Muscle of back (tissue), 13 donors: Measurements from ENCODE around the gene TIGD3. TPM values are rescaled to one million over a fixed set of nuclear protein-coding genes. Genes with fewer than 3 reads are reported as not detected.
A peak's percentile ranks its signal among the peaks of the same experiment; 100 is the strongest.

Source experiments
- DNase-seq, 3 donors: peaks; one replicate each; pipeline versions ENCODE4 v3.0.0 to v3.0.0-alpha.2; 2013
- long read RNA-seq, 9 donors: transcript quantifications; one replicate each; lab custom pipeline, GENCODE V29; 2026
- polyA plus RNA-seq, 10 donors: library from polyadenylated mRNA; unstranded; fragments of 120-200 nt; gene quantifications; one replicate each; pipeline ENCODE4 v1.2.1, GENCODE V29; 2013; ENCODE audit not compliant: insufficient read length in 10 of 10

The TIGD3 gene
- polyA plus RNA-seq = under 1 TPM in 8 of 10 donors, not detected in 2; 0.10 to 0.22 (median 0.19) TPM
- long read RNA-seq, donor 1 = 0 reads
- long read RNA-seq, donor 2 = 0 reads
- long read RNA-seq, donor 3 = 0 reads
- long read RNA-seq, donor 4 = 0 reads
- long read RNA-seq, donor 5 = 0 reads
- long read RNA-seq, donor 6 = 0 reads
- long read RNA-seq, donor 7 = 0 reads
- long read RNA-seq, donor 8 = 0 reads
- long read RNA-seq, donor 9 = 0 reads

GRCh38 chr11:65354265-65355012 lies at the start of gene TIGD3:
TSS of gene TIGD3 (plus strand) at chr11:65354751. CDS start at chr11:65355809, 1,058 bp downstream.
- peak; percentile 96 to 99 (median 97) for DNase-seq

- DNase-seq = peak in 2 of 3 donors; percentile 69 to 86
Observed at GRCh38 chr11:65305501-65306268, 48.9 kb upstream of the TIGD3 start.

GRCh38 chr11:65307298-65308229 lies 47.0 kb upstream of the TIGD3 start:
- no peak for DNase-seq

- no peak for DNase-seq
Observed at GRCh38 chr11:65308281-65308891, 46.2 kb upstream of the TIGD3 start.

GRCh38 chr11:65309006-65309405 lies 45.5 kb upstream of the TIGD3 start:
- no peak for DNase-seq

GRCh38 chr11:65310215-65310614 lies 44.3 kb upstream of the TIGD3 start:
- DNase-seq = peak in 1 of 3 donors; percentile 61

GRCh38 chr11:65310736-65311135 lies 43.8 kb upstream of the TIGD3 start:
- DNase-seq = peak in 1 of 3 donors; percentile 50

GRCh38 chr11:65311170-65311678 lies 43.3 kb upstream of the TIGD3 start:
- no peak for DNase-seq

- DNase-seq = peak; percentile 80 to 95 (median 89)
Observed at GRCh38 chr11:65314501-65315203, 39.9 kb upstream of the TIGD3 start, which contains the start of gene CDC42EP2. TSS of gene CDC42EP2 (plus strand) at chr11:65314866. CDS start at chr11:65320899, 6,033 bp downstream.

- DNase-seq = peak; percentile 77 to 92 (median 87)
Observed at GRCh38 chr11:65315204-65315865, 39.2 kb upstream of the TIGD3 start.

GRCh38 chr11:65315866-65316226 lies 38.7 kb upstream of the TIGD3 start:
- no peak for DNase-seq

- peak; percentile 82 to 96 (median 91) for DNase-seq
Observed at GRCh38 chr11:65316227-65317024, 38.1 kb upstream of the TIGD3 start.

- DNase-seq = peak; percentile 69 to 95 (median 88)
Observed at GRCh38 chr11:65317025-65317786, 37.3 kb upstream of the TIGD3 start.

GRCh38 chr11:65320386-65321075 lies 34.0 kb upstream of the TIGD3 start:
- DNase-seq = no peak

- DNase-seq = no peak
Observed at GRCh38 chr11:65321076-65321475, 33.5 kb upstream of the TIGD3 start.

- peak in 1 of 3 donors; percentile 77 for DNase-seq
Observed at GRCh38 chr11:65321828-65322485, 32.6 kb upstream of the TIGD3 start.
